ENCODE measurements around the gene B4GAT1.
"Not testable (repeated sequence)": the region's sequence is repeated elsewhere in the genome, so short reads cannot be mapped to it uniquely, and the experiment has no call there.

The B4GAT1 gene

DNA sequence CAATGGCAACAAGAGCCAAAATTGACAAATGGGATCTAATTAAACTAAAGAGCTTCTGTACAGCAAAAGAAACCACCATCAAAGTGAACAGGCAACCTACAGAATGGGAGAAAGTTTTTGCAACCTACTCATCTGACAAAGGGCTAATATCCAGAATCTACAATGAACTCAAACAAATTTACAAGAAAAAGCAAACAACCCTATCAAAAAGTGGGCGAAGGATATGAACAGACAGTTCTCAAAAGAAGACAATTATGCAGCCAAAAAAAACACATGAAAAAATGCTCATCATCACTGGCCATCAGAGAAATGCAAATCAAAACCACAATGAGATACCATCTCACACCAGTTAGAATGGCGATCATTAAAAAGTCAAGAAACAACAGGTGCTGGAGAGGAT is 27.1 kb downstream of the B4GAT1 start:
- not testable (repeated sequence) for H4K20me1 ChIP-seq (ENCODE audit: insufficient read depth, low read length)

DNA sequence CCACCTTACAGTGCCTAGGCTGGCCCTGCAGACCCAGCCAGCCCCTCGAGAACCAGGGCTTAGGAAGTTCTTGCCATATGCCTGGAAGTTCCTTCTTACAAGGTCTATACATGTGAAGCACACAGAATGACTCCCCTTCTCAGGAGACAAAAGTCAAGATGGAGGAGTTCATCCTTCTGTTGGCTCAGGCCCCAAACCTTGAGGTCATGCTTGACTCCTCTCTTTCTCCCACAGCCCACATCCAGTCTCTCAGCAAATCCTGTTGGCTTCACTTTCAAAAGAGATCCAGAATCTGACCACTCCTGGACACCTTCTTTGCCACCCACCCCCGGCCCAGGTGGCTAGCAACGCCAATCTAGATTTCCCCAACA is 28.8 kb downstream of the B4GAT1 start:
- no peaks in the 10 kb centered on the region for H3F3A ChIP-seq (ENCODE audit: insufficient read depth, low read length)
- H4K20me1 ChIP-seq (ENCODE audit: insufficient read depth, low read length): no peaks in the 10 kb centered on the region
- H3K36me3 ChIP-seq (replicated peaks; ENCODE audit: insufficient read depth, low read length): no peaks in the 10 kb centered on the region
- H3K27ac ChIP-seq (ENCODE audit: low read length): no peak overlapping the region
- H3K9me3 ChIP-seq (replicated peaks; ENCODE audit: insufficient read depth, low read length): no peaks in the 10 kb centered on the region
- no peak overlapping the region for H3K4me2 ChIP-seq (ENCODE audit: low read depth, low read length)
- H3K9me2 ChIP-seq (replicated peaks; ENCODE audit: insufficient read depth, low read length): no peaks in the 10 kb centered on the region
- H3K4me1 ChIP-seq (ENCODE audit: low read length): no peaks in the 10 kb centered on the region
- H2AFZ ChIP-seq (ENCODE audit: low read length): no peak overlapping the region
- TF ChIP-seq EZH2phosphoT487 (IDR thresholded peaks at IDR 0.05; ENCODE audit: low read length) (no peak), EZH2 (optimal IDR thresholded peaks at IDR 0.05; ENCODE audit: low read depth, low read length) (no peak)
- TF ChIP-seq, protein P1, sequence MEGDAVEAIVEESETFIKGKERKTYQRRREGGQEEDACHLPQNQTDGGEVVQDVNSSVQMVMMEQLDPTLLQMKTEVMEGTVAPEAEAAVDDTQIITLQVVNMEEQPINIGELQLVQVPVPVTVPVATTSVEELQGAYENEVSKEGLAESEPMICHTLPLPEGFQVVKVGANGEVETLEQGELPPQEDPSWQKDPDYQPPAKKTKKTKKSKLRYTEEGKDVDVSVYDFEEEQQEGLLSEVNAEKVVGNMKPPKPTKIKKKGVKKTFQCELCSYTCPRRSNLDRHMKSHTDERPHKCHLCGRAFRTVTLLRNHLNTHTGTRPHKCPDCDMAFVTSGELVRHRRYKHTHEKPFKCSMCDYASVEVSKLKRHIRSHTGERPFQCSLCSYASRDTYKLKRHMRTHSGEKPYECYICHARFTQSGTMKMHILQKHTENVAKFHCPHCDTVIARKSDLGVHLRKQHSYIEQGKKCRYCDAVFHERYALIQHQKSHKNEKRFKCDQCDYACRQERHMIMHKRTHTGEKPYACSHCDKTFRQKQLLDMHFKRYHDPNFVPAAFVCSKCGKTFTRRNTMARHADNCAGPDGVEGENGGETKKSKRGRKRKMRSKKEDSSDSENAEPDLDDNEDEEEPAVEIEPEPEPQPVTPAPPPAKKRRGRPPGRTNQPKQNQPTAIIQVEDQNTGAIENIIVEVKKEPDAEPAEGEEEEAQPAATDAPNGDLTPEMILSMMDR (IDR thresholded peaks at IDR 0.05; ENCODE audit: low read length): no peak
- no peak for DNase-seq
- no peaks in the 10 kb centered on the region for H3K79me2 ChIP-seq (ENCODE audit: low read length)
- peaks cover 73% of the 10 kb centered on the region for H3K27me3 ChIP-seq (replicated peaks; ENCODE audit: insufficient read depth, low read length)
- H3K4me3 ChIP-seq (ENCODE audit: low read length): no peak overlapping the region
- no peak overlapping the region for H3K9ac ChIP-seq (ENCODE audit: low read length)

More for the DNA sequence above, 27.1 kb downstream of the B4GAT1 start:
- not testable (repeated sequence) for H3K9me2 ChIP-seq (replicated peaks; ENCODE audit: insufficient read depth, low read length); H3K4me3 ChIP-seq (ENCODE audit: low read length); H3K4me2 ChIP-seq (ENCODE audit: low read depth, low read length); H3K79me2 ChIP-seq (ENCODE audit: low read length); H2AFZ ChIP-seq (ENCODE audit: low read length); H3K27ac ChIP-seq (ENCODE audit: low read length); H3F3A ChIP-seq (ENCODE audit: insufficient read depth, low read length); H3K9ac ChIP-seq (ENCODE audit: low read length); H3K9me3 ChIP-seq (replicated peaks; ENCODE audit: insufficient read depth, low read length); H3K36me3 ChIP-seq (replicated peaks; ENCODE audit: insufficient read depth, low read length); H3K4me1 ChIP-seq (ENCODE audit: low read length); DNase-seq
- H3K27me3 ChIP-seq (replicated peaks; ENCODE audit: insufficient read depth, low read length): peaks cover 57% of the 10 kb centered on the region

DNA sequence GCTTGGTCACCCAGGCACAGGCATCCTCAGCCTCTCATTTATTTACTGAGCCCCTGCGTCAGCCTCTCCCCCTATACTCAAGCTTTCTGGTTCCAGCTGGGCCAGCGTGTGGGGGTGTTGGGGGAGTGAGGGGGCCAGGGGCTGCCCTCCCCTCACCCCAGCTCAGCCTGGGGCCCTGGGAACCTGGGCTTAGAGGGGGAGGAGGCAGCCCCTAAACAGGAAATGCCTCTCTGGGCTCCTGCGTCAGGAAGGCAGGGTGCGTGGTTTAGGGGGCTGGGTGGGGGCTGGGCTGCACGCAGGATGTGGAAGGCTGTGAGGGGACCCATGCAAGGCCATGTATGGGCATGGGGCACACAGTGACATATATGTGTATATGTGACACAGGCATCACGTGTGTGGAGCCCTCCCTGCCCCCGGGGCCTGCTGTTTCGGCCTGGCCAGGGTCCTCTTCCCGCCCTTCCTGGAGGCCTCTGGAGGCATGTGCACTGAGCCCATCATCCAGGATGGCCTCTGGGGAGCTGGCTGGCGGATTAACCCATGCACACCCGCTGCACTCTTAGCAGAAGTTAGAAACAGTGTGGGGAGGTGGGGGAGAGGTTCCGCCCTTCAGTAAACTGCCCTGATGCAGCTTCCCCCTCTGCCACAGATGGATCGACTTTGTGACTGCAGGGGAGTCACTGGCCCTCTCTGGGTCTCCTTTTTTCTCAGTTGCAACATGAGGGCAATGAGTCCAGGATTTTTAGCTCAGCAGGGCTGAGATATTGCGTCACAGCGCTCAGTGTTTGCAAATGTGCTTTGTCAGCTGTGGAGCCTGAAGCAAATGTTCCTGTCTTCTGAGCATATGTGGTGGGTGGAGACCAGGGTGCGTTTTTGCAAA is 29.5 kb downstream of the B4GAT1 start:
- H3K9me3 ChIP-seq (replicated peaks; ENCODE audit: insufficient read depth, low read length): no peaks in the 10 kb centered on the region
- H3K9ac ChIP-seq (ENCODE audit: low read length): no peak overlapping the region
- no peak overlapping the region for H3K4me2 ChIP-seq (ENCODE audit: low read depth, low read length)
- TF ChIP-seq EZH2phosphoT487 (IDR thresholded peaks at IDR 0.05; ENCODE audit: low read length) (no peak), EZH2 (optimal IDR thresholded peaks at IDR 0.05; ENCODE audit: low read depth, low read length) (no peak)
- TF ChIP-seq, protein P1 (IDR thresholded peaks at IDR 0.05; ENCODE audit: low read length): no peak
- H3K27me3 ChIP-seq (replicated peaks; ENCODE audit: insufficient read depth, low read length): peaks cover 70% of the 10 kb centered on the region
- no peak overlapping the region for H2AFZ ChIP-seq (ENCODE audit: low read length)
- no peaks in the 10 kb centered on the region for H4K20me1 ChIP-seq (ENCODE audit: insufficient read depth, low read length)
- no peak for DNase-seq
- H3F3A ChIP-seq (ENCODE audit: insufficient read depth, low read length): no peaks in the 10 kb centered on the region
- no peaks in the 10 kb centered on the region for H3K4me1 ChIP-seq (ENCODE audit: low read length)
- no peak overlapping the region for H3K27ac ChIP-seq (ENCODE audit: low read length)
- H3K36me3 ChIP-seq (replicated peaks; ENCODE audit: insufficient read depth, low read length): no peaks in the 10 kb centered on the region
- no peak overlapping the region for H3K4me3 ChIP-seq (ENCODE audit: low read length)
- no peaks in the 10 kb centered on the region for H3K79me2 ChIP-seq (ENCODE audit: low read length)
- no peaks in the 10 kb centered on the region for H3K9me2 ChIP-seq (replicated peaks; ENCODE audit: insufficient read depth, low read length)

DNA sequence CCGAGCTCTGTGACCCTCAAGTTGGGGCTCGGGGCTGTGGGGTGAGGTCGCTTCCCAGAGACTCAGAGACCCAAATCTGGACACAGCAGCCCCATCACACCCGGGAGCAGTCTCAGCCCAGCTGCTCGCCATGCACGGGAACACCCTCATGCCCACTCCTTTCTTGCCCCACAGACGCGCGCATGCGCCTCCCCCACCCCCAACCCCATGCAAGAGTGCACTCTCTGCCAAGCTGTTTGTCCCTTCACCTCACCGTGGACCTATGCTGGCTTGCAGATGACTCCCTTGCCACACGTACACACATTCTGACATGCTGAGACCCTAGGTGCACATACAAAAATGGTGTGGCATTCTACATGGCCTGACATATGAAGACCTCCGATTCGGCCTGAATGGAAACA is 30.1 kb downstream of the B4GAT1 start:
- Histone ChIP-seq H2AFZ (ENCODE audit: low read length) (no peak overlapping the region), H3K9me2 (replicated peaks; ENCODE audit: insufficient read depth, low read length) (no peaks in the 10 kb centered on the region), H3K4me1 (ENCODE audit: low read length) (no peaks in the 10 kb centered on the region), H3K79me2 (ENCODE audit: low read length) (no peaks in the 10 kb centered on the region), H3K27me3 (replicated peaks; ENCODE audit: insufficient read depth, low read length) (peaks cover 64% of the 10 kb centered on the region), H3K4me3 (ENCODE audit: low read length) (no peak overlapping the region), H4K20me1 (ENCODE audit: insufficient read depth, low read length) (no peaks in the 10 kb centered on the region), H3F3A (ENCODE audit: insufficient read depth, low read length) (no peaks in the 10 kb centered on the region), H3K4me2 (ENCODE audit: low read depth, low read length) (no peak overlapping the region), H3K36me3 (replicated peaks; ENCODE audit: insufficient read depth, low read length) (no peaks in the 10 kb centered on the region), H3K9me3 (replicated peaks; ENCODE audit: insufficient read depth, low read length) (no peaks in the 10 kb centered on the region), H3K27ac (ENCODE audit: low read length) (no peak overlapping the region), H3K9ac (ENCODE audit: low read length) (no peak overlapping the region)
- no peak for DNase-seq
- TF ChIP-seq EZH2phosphoT487 (IDR thresholded peaks at IDR 0.05; ENCODE audit: low read length) (no peak), EZH2 (optimal IDR thresholded peaks at IDR 0.05; ENCODE audit: low read depth, low read length) (no peak)
- TF ChIP-seq, protein P1 (IDR thresholded peaks at IDR 0.05; ENCODE audit: low read length): no peak

All from MM.1S (cell line).